HEK293T (cell line): ENCODE measurements around the gene DSCAM.

Experiments
- FOXA1 ChIP-seq: fragments of 450-650 bp; IDR thresholded peaks from 2 replicates; pipeline ENCODE4 v1.6.1; 2016; ENCODE audit warnings: mild to moderate bottlenecking
- TF ChIP-seq, protein P1 (sequence below): fragments of 450-650 bp; IDR thresholded peaks from 2 replicates; pipeline ENCODE4 v1.6.1; 2016

DNA sequence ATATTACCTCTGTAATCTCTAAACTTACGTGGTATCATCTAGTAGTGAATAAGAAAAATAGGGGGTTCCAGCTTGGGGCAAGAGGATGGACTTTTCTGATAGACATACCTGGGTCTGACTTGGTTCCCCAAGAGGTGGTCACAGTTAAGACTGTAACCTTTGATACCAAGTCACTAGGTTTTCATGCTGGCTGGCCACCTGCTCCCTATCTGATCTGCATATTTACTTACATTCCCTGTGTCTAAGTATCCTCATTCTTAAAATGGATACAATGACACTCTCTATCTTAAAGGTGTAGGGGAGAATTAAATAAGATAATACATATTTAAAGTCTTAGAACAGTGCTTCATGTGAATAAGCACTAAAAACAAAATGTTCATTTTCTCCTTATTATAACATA lies 312.1 kb downstream of the DSCAM start:
- no peak for TF ChIP-seq FOXA1
- TF ChIP-seq, protein P1, sequence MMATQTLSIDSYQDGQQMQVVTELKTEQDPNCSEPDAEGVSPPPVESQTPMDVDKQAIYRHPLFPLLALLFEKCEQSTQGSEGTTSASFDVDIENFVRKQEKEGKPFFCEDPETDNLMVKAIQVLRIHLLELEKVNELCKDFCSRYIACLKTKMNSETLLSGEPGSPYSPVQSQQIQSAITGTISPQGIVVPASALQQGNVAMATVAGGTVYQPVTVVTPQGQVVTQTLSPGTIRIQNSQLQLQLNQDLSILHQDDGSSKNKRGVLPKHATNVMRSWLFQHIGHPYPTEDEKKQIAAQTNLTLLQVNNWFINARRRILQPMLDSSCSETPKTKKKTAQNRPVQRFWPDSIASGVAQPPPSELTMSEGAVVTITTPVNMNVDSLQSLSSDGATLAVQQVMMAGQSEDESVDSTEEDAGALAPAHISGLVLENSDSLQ = no peak
